ENCODE measurements around the gene TENT4A. TPM values are rescaled to one million over a fixed set of nuclear protein-coding genes. Genes with fewer than 3 reads are reported as not detected.

TENT4A gene
- total and polyA plus RNA-seq, 2 of the 13 experiments (the other 11 are each of a cell fraction or from before 2014, with no cell fraction given): 6.3 to 13.3 TPM

GRCh38 chr5:6712577-6713273, 507 bp upstream of the TENT4A start (continued):
- TF ChIP-seq CREM (IDR thresholded peaks at IDR 0.05): peak; percentile 41; the same call in 1 of the 2 replicates
- no peak for TF ChIP-seq CREM (CRISPR knock-in tag; IDR thresholded peaks at IDR 0.05)
- TF ChIP-seq JUN (CRISPR knock-in tag; IDR thresholded peaks at IDR 0.05): peak; percentile 30; the same call in 1 of the 2 replicates
- TF ChIP-seq TFDP2 (CRISPR knock-in tag; IDR thresholded peaks at IDR 0.05): peak; percentile 66
- peak; percentile 93 for TF ChIP-seq SRSF1 (optimal IDR thresholded peaks at IDR 0.05; ENCODE audit: low read depth, low read length)
- 0 out of 2 replicates have a peak, but pooled peaks have one; percentile 53 for TF ChIP-seq CHCHD3 (CRISPR knock-in tag; IDR thresholded peaks at IDR 0.05)
- TF ChIP-seq ZNF577 (CRISPR knock-in tag; IDR thresholded peaks at IDR 0.05; ENCODE audit: borderline replicate concordance, low read depth): no peak
- TF ChIP-seq USF2 (IDR thresholded peaks at IDR 0.05; ENCODE audit: low read depth, low read length): peak; percentile 5; the same call in 1 of the 2 replicates
- peak; percentile 56; the same call in 1 of the 2 replicates for TF ChIP-seq USF2 (CRISPR knock-in tag; IDR thresholded peaks at IDR 0.05; ENCODE audit: borderline replicate concordance)
- peak; percentile 74; the same call in 1 of the 3 replicates for TF ChIP-seq MXI1 (IDR thresholded peaks at IDR 0.05; ENCODE audit: borderline replicate concordance, low read depth, low read length)
- no peak for TF ChIP-seq TCF12 (IDR thresholded peaks at IDR 0.05)
- peak; percentile 67; the same call in 1 of the 2 replicates for TF ChIP-seq TCF12 (CRISPR knock-in tag; IDR thresholded peaks at IDR 0.05)
- peak; percentile 77 for TF ChIP-seq AGO2 (optimal IDR thresholded peaks at IDR 0.05; ENCODE audit: low read depth, low read length)
- no peak for TF ChIP-seq DDIT3 (CRISPR knock-in tag; IDR thresholded peaks at IDR 0.05)
- TF ChIP-seq ZNF230 (CRISPR knock-in tag; IDR thresholded peaks at IDR 0.05): peak; percentile 95
- peak; percentile 41; the same call in 1 of the 2 replicates for TF ChIP-seq FOXP4 (CRISPR knock-in tag; IDR thresholded peaks at IDR 0.05)
- peak; percentile 62; the same call in 1 of the 2 replicates for TF ChIP-seq CREB3 (CRISPR knock-in tag; IDR thresholded peaks at IDR 0.05)
- TF ChIP-seq RBM39 (IDR thresholded peaks at IDR 0.05; ENCODE audit: low read depth, low read length, poor library complexity, severe bottlenecking): peak; percentile 90
- peak; percentile 89 for TF ChIP-seq GMEB1 (CRISPR knock-in tag; IDR thresholded peaks at IDR 0.05; ENCODE audit: borderline replicate concordance)
- no peak for TF ChIP-seq NR3C1 (CRISPR knock-in tag; IDR thresholded peaks at IDR 0.05)
- no peak for TF ChIP-seq KAT2B (IDR thresholded peaks at IDR 0.05; ENCODE audit: borderline replicate concordance, low read depth, low read length)

All from HepG2 (cell line).